Stomach (tissue), 4 donors: Measurements from ENCODE around the gene WNT2B.

Source experiments
- EP300 ChIP-seq: sonication (generic); formaldehyde crosslinking; IDR thresholded peaks from one replicate; pipeline ENCODE4 v1.6.1; 2017; ENCODE audit warnings: antibody characterized with exemption
- POLR2A ChIP-seq, 4 donors: fragments of 450-650 bp; IDR thresholded peaks; one replicate each; pipeline ENCODE4 v1.6.1; 2016; ENCODE audit warnings: antibody characterized with exemption in 4 of 4, control low read depth in 2 of 4, mild to moderate bottlenecking in 1 of 4, moderate library complexity in 1 of 4
- TF ChIP-seq, protein P1 (sequence below), 7 experiments: fragments of 450-650 bp in 4 of 7; fragments of 200-600 bp in 3 of 7; sonication (generic) in 3 of 7; IDR thresholded peaks; one replicate each; pipeline ENCODE4 v1.5.1; 2016 to 2019; ENCODE audit warnings: antibody characterized with exemption in 7 of 7, control low read depth in 2 of 7, mild to moderate bottlenecking in 1 of 7

- TF ChIP-seq, protein P1, sequence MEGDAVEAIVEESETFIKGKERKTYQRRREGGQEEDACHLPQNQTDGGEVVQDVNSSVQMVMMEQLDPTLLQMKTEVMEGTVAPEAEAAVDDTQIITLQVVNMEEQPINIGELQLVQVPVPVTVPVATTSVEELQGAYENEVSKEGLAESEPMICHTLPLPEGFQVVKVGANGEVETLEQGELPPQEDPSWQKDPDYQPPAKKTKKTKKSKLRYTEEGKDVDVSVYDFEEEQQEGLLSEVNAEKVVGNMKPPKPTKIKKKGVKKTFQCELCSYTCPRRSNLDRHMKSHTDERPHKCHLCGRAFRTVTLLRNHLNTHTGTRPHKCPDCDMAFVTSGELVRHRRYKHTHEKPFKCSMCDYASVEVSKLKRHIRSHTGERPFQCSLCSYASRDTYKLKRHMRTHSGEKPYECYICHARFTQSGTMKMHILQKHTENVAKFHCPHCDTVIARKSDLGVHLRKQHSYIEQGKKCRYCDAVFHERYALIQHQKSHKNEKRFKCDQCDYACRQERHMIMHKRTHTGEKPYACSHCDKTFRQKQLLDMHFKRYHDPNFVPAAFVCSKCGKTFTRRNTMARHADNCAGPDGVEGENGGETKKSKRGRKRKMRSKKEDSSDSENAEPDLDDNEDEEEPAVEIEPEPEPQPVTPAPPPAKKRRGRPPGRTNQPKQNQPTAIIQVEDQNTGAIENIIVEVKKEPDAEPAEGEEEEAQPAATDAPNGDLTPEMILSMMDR (IDR thresholded peaks at IDR 0.05), result no peak
- TF ChIP-seq POLR2A (IDR thresholded peaks at IDR 0.05) (no peak), EP300 (no peak)
Observed at GRCh38 chr1:112518186-112518585, 9.4 kb downstream of the WNT2B start.
